CD14-positive monocyte (primary cell): ENCODE measurements around the gene CHI3L1. TPM values are rescaled to one million over a fixed set of nuclear protein-coding genes. Genes with fewer than 3 reads are reported as not detected.

Experiments
- DNase-seq, 3 donors: peaks; one replicate each; pipeline ENCODE4 v3.0.0-alpha.2; 2011 to 2022
- H2AFZ ChIP-seq: 2 replicates; pipeline ENCODE4 v1.6.0; 2012; ENCODE audit warnings: mild to moderate bottlenecking, low read depth, low read length, inconsistent platforms; ENCODE audit not compliant: insufficient read depth, poor library complexity, severe bottlenecking
- H3K27ac ChIP-seq, 2 donors: 1 replicate in 1 of 2; 2 replicates in 1 of 2; pipeline ENCODE4 v1.5.1; 2012 to 2013; ENCODE audit warnings: low read length in 2 of 2, control low read depth in 1 of 2, inconsistent platforms in 1 of 2, low read depth in 1 of 2, mild to moderate bottlenecking in 1 of 2
- H3K27me3 ChIP-seq, 2 donors: one replicate each; pipeline versions ENCODE4 v1.6.0 to v1.6.1; 2011 to 2013; ENCODE audit warnings: low read length in 2 of 2; ENCODE audit not compliant: control insufficient read depth in 2 of 2, insufficient read depth in 2 of 2
- H3K36me3 ChIP-seq, 2 donors: replicated peaks in 1 of 2; 1 replicate in 1 of 2; 2 replicates in 1 of 2; pipeline versions ENCODE4 v1.5.1 to v1.6.1; 2012 to 2013; ENCODE audit warnings: low read length in 2 of 2, control low read depth in 1 of 2, inconsistent platforms in 1 of 2, mild to moderate bottlenecking in 1 of 2; ENCODE audit not compliant: insufficient read depth in 2 of 2, control insufficient read depth in 1 of 2
- H3K4me1 ChIP-seq, 2 donors: 1 replicate in 1 of 2; 2 replicates in 1 of 2; pipeline versions ENCODE4 v1.5.1 to v1.6.1; 2012 to 2013; ENCODE audit warnings: low read length in 2 of 2, control low read depth in 1 of 2, inconsistent platforms in 1 of 2, mild to moderate bottlenecking in 1 of 2, moderate library complexity in 1 of 2; ENCODE audit not compliant: insufficient read depth in 2 of 2, control insufficient read depth in 1 of 2
- H3K4me2 ChIP-seq: replicated peaks from 2 replicates; pipeline ENCODE3; 2012; ENCODE audit warnings: low read length, moderate library complexity, mild to moderate bottlenecking; ENCODE audit not compliant: poor library complexity, severe bottlenecking; ENCODE audit errors: extremely low read depth
- H3K4me3 ChIP-seq, 3 experiments: fragments of 200-600 bp in 1 of 3; sonication (generic) in 1 of 3; replicated peaks in 1 of 3; 1 replicate in 2 of 3; 2 replicates in 1 of 3; pipeline ENCODE4 v1.5.1; 2011 to 2013; ENCODE audit warnings: low read length in 3 of 3, mild to moderate bottlenecking in 3 of 3, control low read depth in 2 of 3, low read depth in 2 of 3, inconsistent platforms in 1 of 3, moderate library complexity in 1 of 3
- H3K79me2 ChIP-seq: 2 replicates; pipeline ENCODE4 v1.6.0; 2012; ENCODE audit warnings: mild to moderate bottlenecking, control low read depth, inconsistent platforms, low read length, moderate library complexity; ENCODE audit not compliant: insufficient read depth
- H3K9ac ChIP-seq: 2 replicates; pipeline ENCODE4 v1.6.0; 2017; ENCODE audit warnings: low read length, mild to moderate bottlenecking; ENCODE audit not compliant: insufficient read depth, poor library complexity, severe bottlenecking
- H3K9me3 ChIP-seq, 2 donors: replicated peaks in 1 of 2; 1 replicate in 1 of 2; 2 replicates in 1 of 2; pipeline versions ENCODE4 v1.5.1 to v1.6.1; 2012 to 2013; ENCODE audit warnings: low read length in 2 of 2, control low read depth in 1 of 2; ENCODE audit not compliant: control insufficient read depth in 1 of 2, insufficient read depth in 1 of 2
- H4K20me1 ChIP-seq: 2 replicates; pipeline ENCODE4 v1.6.0; 2012; ENCODE audit warnings: mild to moderate bottlenecking, low read length, control low read depth, moderate library complexity; ENCODE audit not compliant: insufficient read depth
- H3K27ac Mint-ChIP-seq, 7 donors: one replicate each; pipeline ENCODE4 v1.8.0; 2020; ENCODE audit warnings: mild to moderate bottlenecking in 7 of 7, mixed read lengths in 7 of 7, moderate library complexity in 6 of 7, inconsistent platforms in 2 of 7
- H3K27me3 Mint-ChIP-seq, 3 donors: one replicate each; pipeline ENCODE4 v1.8.0; 2021 to 2022; ENCODE audit warnings: low read depth in 3 of 3, mild to moderate bottlenecking in 3 of 3, mixed read lengths in 3 of 3, moderate library complexity in 3 of 3, inconsistent platforms in 1 of 3
- H3K36me3 Mint-ChIP-seq, 2 donors: one replicate each; pipeline ENCODE4 v1.8.0; 2020; ENCODE audit warnings: mixed read lengths in 2 of 2, inconsistent platforms in 1 of 2, mild to moderate bottlenecking in 1 of 2
- H3K4me1 Mint-ChIP-seq: one replicate; pipeline ENCODE4 v1.8.0; 2020; ENCODE audit warnings: mild to moderate bottlenecking, mixed read lengths
- H3K4me3 Mint-ChIP-seq, 2 donors: one replicate each; pipeline ENCODE4 v1.8.0; 2020; ENCODE audit warnings: mild to moderate bottlenecking in 2 of 2, mixed read lengths in 2 of 2, moderate library complexity in 1 of 2
- H3K9me3 Mint-ChIP-seq, 7 donors: one replicate each; pipeline ENCODE4 v1.8.0; 2020 to 2022; ENCODE audit warnings: mixed read lengths in 7 of 7, mild to moderate bottlenecking in 6 of 7, moderate library complexity in 6 of 7, inconsistent platforms in 2 of 7
- CTCF ChIP-seq: fragments of 200-600 bp; IDR thresholded peaks from one replicate; pipeline ENCODE4 v1.8.0; 2022; ENCODE audit warnings: antibody characterized with exemption, mild to moderate bottlenecking
- WGBS: methylation state at CpG from one replicate; pipeline ENCODE4 v1.1.5; 2013; ENCODE audit warnings: missing lambda C conversion rate; ENCODE audit not compliant: insufficient coverage; 5-methylcytosine and 5-hydroxymethylcytosine counted together
- intact Hi-C, 2 donors: fragments of 100-400 bp; cut with micrococcal nuclease; formaldehyde crosslinking; loops; one replicate each; pipeline versions ENCODE4 v1.15.0 to v1.15.1; 2023
- polyA plus RNA-seq, 3 donors: library from polyadenylated mRNA; depleted of rRNA in 1 of 3; unstranded in 2 of 3; stranded (reverse) in 1 of 3; fragments of 300-500 nt in 2 of 3; fragments of >200 nt in 1 of 3; fragmentation: Illumina TruSeq in 2 of 3; gene quantifications; 1 replicate in 2 of 3; 2 replicates in 1 of 3; pipeline ENCODE4 v1.2.3, GENCODE V29; 2012 to 2021

The CHI3L1 gene
- polyA plus RNA-seq, 3 donors = 0.37 to 0.44 (median 0.43) TPM

GRCh38 chr1:203156280-203156679 lies 30.2 kb downstream of the CHI3L1 start:
- no peaks in the 10 kb centered on the region for H3K4me1 Mint-ChIP-seq
- Histone ChIP-seq H3K79me2 (no peaks in the 10 kb centered on the region), H3K9ac (no peak overlapping the region), H3K4me3 (no peak overlapping the region), H3K9me3 (no peaks in the 10 kb centered on the region), H3K27me3 (peaks cover 0 to 13% of the 10 kb centered on the region in 2 donors), H3K4me1 (no peaks in the 10 kb centered on the region), H3K4me2 (no peak overlapping the region), H2AFZ (no peak overlapping the region), H4K20me1 (no peaks in the 10 kb centered on the region), H3K36me3 (no peaks in the 10 kb centered on the region), H3K27ac (no peak overlapping the region)
- H3K27ac Mint-ChIP-seq = no peak overlapping the region
- no peak overlapping the region for H3K4me3 Mint-ChIP-seq
- no peaks in the 10 kb centered on the region for H3K36me3 Mint-ChIP-seq
- peaks cover 3 to 10% (median 5%) of the 10 kb centered on the region in 7 donors for H3K9me3 Mint-ChIP-seq
- WGBS = 80% methylated on average over 1 of the region's 1 CpG
- intact Hi-C loops = no loop called here
- peaks cover 14 to 45% (median 37%) of the 10 kb centered on the region in 3 donors for H3K27me3 Mint-ChIP-seq
- TF ChIP-seq CTCF = no peak
- no peak for DNase-seq

- Histone ChIP-seq H3K27me3 (peaks cover 0 to 17% of the 10 kb centered on the region in 2 donors), H3K4me3 (no peak overlapping the region), H3K27ac (no peak overlapping the region), H3K36me3 (no peaks in the 10 kb centered on the region), H4K20me1 (no peaks in the 10 kb centered on the region), H3K4me1 (no peaks in the 10 kb centered on the region), H3K79me2 (no peaks in the 10 kb centered on the region), H3K4me2 (no peak overlapping the region), H3K9me3 (no peaks in the 10 kb centered on the region), H2AFZ (no peak overlapping the region), H3K9ac (no peak overlapping the region)
- DNase-seq = no peak
- H3K27ac Mint-ChIP-seq = no peak overlapping the region
- H3K4me1 Mint-ChIP-seq = peaks cover 3% of the 10 kb centered on the region
- H3K9me3 Mint-ChIP-seq = peaks cover 3 to 10% (median 5%) of the 10 kb centered on the region in 7 donors
- no peak overlapping the region for H3K4me3 Mint-ChIP-seq
- peaks cover 7 to 44% (median 42%) of the 10 kb centered on the region in 3 donors for H3K27me3 Mint-ChIP-seq
- intact Hi-C loops = no loop called here
- no peak for TF ChIP-seq CTCF
- 85% methylated on average over 8 of the region's 13 CpGs for WGBS
- no peaks in the 10 kb centered on the region for H3K36me3 Mint-ChIP-seq
Measured at GRCh38 chr1:203153989-203154821, 32.3 kb downstream of the CHI3L1 start.
